Measurements from ENCODE around the gene OR51B5.
"Not testable (repeated sequence)": the region's sequence is repeated elsewhere in the genome, so short reads cannot be mapped to it uniquely, and the experiment has no call there.

The OR51B5 gene

DNA sequence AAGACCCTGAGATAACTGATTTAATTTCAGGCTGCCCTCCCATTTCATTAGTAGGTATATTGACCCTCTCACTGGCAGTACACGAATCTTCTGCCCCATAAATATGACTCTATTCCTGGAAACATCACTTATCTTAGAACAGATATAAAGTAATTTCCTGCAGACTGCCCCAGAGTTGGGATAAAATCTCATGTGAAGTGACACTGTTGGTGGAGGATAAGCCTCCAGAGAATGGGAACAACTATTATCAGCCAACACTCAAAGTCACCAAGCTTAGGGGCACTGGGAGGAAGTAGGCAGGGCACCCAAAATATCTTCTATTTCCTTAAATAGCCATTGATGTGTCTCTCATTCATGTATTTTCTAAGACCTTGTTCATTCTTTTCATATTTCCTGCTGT is 8.2 kb downstream of the OR51B5 start:
- DNase-seq, result no peak

DNA sequence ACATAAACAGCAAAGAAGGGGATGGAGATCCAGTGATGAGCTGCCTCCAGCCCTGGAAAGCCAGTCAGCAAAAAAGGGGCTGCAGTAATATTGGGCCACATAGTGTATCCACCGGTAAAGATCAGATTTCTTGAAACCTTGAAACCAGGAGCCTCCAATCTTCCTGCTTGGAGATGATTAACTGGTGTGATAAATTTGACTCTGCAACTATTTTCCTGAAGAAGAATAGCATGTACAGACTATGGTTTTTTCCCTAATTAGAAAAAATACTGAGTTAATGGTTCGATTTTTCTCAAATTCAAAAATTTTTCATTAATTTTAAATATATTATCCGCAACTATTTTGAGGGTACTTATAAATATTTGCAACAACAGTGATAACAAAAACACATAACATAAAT is 19.1 kb downstream of the OR51B5 start, which contains the start of gene OR51B2:
TSS of gene OR51B2 (minus strand) at position 101 of the 400 bp plus-strand sequence. CDS start at position 101, 0 bp downstream.
- no peak for DNase-seq

DNA sequence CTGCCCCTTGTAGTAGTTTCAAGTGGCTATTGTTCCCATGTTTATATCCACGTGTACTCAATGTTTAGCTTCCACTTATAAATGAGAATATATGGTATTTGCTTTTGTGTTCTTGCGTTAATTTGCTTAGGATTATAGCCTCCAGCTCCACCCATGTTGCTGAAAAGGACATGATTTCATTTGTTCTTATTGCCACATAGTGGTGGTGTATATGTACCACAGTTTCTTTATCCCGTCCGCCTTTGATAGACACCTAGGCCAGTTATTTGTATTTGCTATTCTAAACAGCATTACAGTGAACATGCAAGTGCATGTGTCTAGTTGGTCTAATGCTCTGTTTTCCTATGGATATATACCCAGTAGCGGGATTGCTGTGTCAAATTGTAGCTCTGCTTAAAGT is 26.0 kb downstream of the OR51B5 start:
- DNase-seq, result no peak

DNA sequence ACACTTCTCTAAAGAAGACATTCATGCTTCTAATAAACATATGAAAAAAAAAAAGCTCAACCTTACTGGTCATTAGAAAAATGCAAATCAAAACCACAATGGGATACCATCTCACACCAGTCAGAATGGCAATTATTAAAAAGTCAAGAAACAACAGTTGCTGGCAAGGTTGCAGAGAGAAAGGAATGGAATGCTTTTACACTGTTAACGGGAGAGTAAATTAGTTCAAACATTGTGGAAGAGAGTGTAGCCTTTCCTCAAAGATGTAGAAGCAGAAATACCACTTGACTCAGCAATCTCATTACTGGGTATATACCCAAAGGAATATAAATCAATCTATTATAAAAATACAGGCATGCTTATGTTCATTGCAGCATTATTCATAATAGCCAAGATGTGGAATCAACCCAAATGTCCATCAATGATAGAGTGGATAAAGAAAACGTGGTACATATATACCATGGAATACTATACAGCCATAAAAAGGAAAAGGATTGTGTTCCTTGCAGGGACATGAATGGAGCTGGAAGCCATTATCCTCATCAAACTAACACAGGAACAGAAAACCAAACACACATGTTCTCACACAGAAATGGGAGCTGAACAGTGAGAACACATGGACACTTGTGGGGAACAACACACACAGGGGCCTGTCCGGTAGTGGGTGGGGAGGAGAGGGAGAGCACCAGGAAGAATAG is 29.8 kb downstream of the OR51B5 start:
- not testable (repeated sequence) for DNase-seq

DNA sequence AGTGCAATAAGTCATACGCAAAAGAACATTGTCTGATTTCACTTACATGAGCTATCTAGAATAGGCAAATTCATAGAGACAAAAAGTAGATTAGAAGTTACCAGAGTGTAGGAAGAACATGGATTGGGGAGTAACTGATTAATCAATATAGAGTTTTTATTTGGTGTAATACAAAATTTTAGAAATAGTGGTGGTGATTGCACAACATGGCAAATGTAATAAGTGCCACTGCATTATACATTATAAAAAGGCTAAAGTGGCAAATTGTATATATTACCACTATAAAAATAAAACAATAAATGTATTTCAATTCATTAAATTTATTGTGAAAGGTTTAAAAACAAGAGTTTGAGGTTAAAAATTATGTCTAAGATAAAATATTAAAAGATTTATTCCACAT is 32.9 kb downstream of the OR51B5 start:
- DNase-seq, result no peak

DNA sequence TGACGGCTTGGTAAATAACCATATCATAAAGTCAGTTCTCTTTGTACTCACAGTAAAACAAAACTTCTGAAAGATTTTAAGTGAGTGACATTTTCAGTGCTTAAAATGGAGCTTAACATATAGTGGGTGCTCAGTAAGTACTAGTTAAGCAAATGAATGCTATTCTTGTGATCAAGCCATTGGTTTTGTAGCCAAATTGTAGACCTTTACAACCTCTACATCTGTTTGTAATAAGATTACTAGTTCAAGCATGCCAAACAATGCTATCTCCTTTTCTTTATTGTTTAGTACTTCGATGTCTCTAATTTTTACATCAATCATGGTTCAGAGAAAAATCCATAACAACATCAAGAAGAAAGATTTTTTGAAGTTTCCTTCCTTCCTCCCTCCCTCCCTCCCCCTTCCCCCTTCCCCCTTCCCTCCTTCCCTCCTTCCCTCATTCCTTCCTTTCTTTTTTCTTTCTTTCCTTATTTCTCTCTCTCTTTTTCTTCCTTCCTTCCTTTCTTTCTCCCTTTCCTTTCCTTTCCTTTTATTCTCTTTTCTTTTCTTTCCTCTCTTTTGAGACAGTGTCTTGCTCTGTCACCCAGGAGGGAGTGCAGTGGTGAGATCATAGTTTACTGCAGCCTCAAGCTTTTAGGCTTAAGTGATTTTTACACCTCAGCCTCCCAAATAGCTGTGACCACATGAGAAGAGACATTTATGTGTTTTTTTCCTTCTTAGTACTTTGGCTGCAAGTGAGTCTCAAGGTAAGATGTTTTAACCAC is 35.9 kb downstream of the OR51B5 start:
- DNase-seq, result no peak

DNA sequence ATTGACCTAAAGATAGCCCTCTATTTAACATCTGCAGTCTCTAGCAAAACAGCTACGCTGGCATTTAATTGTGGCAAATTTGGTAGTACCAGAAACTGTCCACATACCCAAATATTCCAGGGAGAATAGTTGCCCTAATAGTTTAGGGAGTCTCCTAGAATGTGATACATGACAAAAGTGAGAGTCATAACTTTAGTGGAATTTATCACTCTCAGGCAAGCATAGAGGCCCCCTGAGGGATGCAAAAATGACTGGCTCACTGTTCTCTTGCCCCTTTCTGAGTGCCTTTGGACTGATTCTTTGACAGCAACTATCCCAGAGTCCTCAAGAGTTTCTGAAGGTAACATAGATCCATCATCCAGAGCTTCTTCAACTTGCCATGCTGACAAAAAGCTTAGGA is 39.3 kb downstream of the OR51B5 start:
- no peak for DNase-seq

DNA sequence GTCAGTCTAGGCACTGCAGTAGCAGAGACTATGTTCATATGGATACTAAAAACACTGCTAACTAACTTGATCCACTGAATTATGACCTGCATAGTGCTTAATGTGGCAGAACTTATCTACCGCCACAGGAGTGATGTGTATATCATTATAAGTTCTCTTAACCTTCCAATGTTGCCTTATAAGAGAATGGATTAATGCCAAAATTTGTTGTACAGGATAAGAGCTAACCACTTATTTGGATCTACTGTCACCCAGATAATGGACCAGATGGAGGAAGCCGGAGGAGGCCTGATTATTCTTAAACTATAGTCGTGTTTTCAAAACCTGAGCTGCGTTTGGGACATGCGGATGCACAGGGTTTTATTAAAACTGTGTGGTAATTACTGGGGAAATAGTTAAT is 39.7 kb downstream of the OR51B5 start:
- DNase-seq, result no peak

DNA sequence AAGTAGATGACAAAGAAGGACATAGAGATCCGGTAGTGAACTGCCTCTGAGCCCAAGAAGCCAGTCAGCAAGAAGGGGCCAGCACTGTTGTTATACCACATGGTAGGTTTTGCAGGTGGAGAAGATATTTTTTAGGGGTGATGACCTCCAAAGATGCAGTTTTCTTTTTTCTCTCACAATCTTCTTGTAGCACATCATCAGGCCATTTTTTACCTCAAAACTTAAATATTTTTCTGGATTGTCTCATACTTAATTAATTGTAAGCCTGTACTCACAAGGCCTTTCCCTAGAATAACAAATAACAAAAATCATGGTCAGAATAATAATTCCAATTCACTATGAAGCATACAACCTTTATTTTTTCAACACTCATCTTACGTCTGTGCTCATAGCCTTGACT is 41.5 kb downstream of the OR51B5 start, which contains the start of gene OR51B4:
TSS of gene OR51B4 (minus strand) at position 101 of the 400 bp plus-strand sequence. CDS start at position 101, 0 bp downstream.
- no peak for DNase-seq

DNA sequence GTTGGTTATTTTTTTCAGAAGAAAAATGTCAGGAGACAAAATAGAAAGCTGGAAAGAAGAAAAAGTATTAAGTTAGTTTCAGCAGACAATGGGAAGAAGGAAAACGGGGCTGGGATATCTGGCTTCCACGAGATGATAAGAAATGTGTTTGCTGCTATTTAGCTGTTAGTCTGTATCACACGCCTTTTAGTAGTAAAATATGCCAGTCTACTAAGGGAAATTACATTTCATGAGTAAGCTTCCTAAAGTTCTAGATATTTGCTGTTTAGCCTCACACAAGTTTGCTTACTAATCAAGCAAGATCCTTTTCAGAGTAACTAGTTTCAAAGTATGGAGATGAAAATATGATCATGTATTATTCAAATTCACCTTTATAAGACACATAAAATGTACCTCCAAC is 43.1 kb downstream of the OR51B5 start:
- DNase-seq, result no peak

DNA sequence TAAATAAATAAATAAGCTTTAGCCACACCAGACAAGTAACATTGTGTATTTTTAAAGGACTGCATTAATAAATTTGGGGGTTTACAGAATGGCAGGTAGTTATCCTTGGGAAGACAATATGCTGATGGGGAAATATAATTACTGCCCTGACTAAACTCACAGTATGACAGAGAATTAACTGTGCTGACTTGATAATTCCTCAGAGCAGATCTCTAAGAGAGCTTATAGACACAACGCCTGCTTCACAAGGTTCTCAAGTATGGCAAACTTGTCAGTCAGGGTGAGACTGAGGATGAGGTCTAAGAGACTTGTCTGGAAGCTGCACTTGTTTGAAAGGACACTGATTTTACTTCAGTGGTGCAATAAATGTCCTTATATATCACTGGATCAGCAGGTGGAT is 44.9 kb downstream of the OR51B5 start:
- no peak for DNase-seq

DNA sequence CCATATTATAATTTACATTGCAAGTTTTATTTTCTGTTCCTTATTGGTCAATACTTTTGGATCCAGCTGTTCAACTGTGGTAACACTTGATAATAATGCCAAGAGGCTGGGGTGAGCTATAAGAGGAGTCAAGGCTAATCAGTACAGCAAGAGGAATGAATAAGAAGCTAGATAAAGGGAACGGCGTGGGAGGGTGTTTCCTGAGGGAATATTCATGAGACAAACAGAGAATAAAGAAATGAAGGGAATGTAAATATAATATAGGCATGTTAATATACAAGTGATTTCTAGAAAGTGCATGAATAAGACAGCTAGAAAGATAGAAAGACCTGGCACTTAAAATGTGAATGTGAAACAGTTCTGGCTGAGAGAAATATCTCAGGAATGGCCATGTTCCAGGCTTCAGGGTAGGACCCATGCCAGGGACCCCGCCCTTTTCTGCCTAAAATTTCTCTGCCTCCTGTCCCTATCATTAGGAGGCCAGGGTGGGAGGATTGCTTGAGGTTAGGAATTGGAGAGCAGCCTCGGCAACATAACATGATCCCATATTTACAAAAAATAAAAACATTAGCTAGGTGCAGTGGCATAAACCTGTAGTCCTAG is 45.5 kb downstream of the OR51B5 start:
- no peak for DNase-seq

DNA sequence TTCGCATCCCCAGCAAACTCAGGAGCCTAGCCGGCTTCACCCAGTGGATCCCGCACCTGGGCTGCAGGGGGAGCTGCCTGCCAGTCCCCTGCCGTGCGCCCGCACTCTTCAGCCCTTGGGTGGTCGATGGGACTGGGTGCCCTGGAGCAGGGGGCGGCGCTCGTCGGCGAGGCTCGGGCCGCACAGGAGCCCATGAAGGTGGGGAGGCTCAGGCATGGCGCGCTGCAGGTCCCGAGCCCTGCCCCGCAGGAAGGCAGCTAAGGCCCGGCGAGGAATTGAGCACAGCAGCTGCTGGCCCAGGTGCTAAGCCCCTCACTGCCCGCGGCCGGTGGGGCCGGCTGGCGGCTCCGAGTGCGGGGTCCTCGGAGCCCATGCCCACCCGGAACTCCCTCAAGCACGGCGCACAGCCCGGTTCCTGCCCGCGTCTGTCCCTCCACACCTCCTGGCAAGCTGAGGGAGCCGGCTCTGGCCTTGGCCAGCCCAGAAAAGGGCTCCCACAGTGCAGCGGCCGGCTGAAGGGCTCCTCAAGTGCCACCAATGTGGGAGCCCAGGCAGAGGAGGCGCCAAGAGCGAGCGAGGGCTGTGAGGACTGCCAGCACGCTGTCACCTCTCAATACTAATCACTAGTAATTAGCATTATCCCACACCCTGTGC is 48.9 kb downstream of the OR51B5 start:
- not testable (repeated sequence) for DNase-seq

DNA sequence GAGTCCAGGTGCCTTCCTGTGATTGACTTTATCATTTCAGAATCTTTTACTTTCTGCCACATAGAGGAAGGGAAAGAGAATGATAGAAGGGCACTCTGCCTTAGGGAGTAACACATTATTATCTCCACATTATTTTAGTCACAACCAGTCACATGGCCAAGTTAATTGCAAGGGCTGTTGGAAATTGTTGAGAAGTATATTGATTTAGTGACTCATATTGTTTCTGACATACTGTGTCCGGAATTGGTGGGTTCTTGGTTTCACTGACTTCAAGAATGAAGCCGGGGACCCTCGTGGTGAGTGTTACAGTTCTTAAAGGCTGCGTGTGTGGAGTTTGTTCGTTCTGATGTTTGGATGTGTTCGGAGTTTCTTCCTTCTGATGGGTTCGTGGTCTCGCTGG is 50.3 kb downstream of the OR51B5 start:
- DNase-seq, result no peak

Data from stimulated activated naive CD4-positive, alpha-beta T cell (primary cell).